Ishikawa (cell line): ENCODE data around the gene KRT222.

ENCODE experiments used
- CEBPB ChIP-seq: IDR thresholded peaks from 2 replicates; pipeline ENCODE4 v1.6.1; 2012
- CREB1 ChIP-seq: IDR thresholded peaks from 2 replicates; pipeline ENCODE4 v1.6.1; 2012; ENCODE audit warnings: low read depth
- EGR1 ChIP-seq: IDR thresholded peaks from 2 replicates; pipeline ENCODE4 v1.6.1; 2012
- EP300 ChIP-seq: IDR thresholded peaks from 2 replicates; pipeline ENCODE4 v1.6.1; 2012; ENCODE audit warnings: borderline replicate concordance
- FOXM1 ChIP-seq: IDR thresholded peaks from 2 replicates; pipeline ENCODE4 v1.6.1; 2012; ENCODE audit warnings: low read depth, borderline replicate concordance
- MAX ChIP-seq: IDR thresholded peaks from 2 replicates; pipeline ENCODE4 v1.6.1; 2012
- NFIC ChIP-seq: IDR thresholded peaks from 2 replicates; pipeline ENCODE4 v1.6.1; 2012
- RAD21 ChIP-seq: IDR thresholded peaks from 2 replicates; pipeline ENCODE4 v1.6.1; 2012; ENCODE audit warnings: low read depth
- TAF1 ChIP-seq: IDR thresholded peaks from 2 replicates; pipeline ENCODE4 v1.6.1; 2012; ENCODE audit warnings: low read depth, mild to moderate bottlenecking
- TCF12 ChIP-seq: IDR thresholded peaks from 2 replicates; pipeline ENCODE4 v1.6.1; 2012; ENCODE audit warnings: low read depth
- TEAD4 ChIP-seq: IDR thresholded peaks from 2 replicates; pipeline ENCODE4 v1.6.1; 2012
- YY1 ChIP-seq: IDR thresholded peaks from 2 replicates; pipeline ENCODE4 v1.6.1; 2012; ENCODE audit warnings: low read depth
- ZBTB7A ChIP-seq: IDR thresholded peaks from 2 replicates; pipeline ENCODE4 v1.6.1; 2012; ENCODE audit warnings: low read depth
- TF ChIP-seq, protein P1 (sequence below): IDR thresholded peaks from 2 replicates; pipeline ENCODE4 v1.6.1; 2012; ENCODE audit warnings: low read depth, mild to moderate bottlenecking
- TF ChIP-seq, protein P2 (sequence below): IDR thresholded peaks from 2 replicates; pipeline ENCODE4 v1.6.1; 2012

Gene KRT222

GRCh38 chr17:40613467-40614154 lies 51.4 kb downstream of the KRT222 start:
- TF ChIP-seq CREB1 = no peak
- TF ChIP-seq RAD21 = no peak
- TF ChIP-seq EGR1 = no peak
- TF ChIP-seq, protein P1, sequence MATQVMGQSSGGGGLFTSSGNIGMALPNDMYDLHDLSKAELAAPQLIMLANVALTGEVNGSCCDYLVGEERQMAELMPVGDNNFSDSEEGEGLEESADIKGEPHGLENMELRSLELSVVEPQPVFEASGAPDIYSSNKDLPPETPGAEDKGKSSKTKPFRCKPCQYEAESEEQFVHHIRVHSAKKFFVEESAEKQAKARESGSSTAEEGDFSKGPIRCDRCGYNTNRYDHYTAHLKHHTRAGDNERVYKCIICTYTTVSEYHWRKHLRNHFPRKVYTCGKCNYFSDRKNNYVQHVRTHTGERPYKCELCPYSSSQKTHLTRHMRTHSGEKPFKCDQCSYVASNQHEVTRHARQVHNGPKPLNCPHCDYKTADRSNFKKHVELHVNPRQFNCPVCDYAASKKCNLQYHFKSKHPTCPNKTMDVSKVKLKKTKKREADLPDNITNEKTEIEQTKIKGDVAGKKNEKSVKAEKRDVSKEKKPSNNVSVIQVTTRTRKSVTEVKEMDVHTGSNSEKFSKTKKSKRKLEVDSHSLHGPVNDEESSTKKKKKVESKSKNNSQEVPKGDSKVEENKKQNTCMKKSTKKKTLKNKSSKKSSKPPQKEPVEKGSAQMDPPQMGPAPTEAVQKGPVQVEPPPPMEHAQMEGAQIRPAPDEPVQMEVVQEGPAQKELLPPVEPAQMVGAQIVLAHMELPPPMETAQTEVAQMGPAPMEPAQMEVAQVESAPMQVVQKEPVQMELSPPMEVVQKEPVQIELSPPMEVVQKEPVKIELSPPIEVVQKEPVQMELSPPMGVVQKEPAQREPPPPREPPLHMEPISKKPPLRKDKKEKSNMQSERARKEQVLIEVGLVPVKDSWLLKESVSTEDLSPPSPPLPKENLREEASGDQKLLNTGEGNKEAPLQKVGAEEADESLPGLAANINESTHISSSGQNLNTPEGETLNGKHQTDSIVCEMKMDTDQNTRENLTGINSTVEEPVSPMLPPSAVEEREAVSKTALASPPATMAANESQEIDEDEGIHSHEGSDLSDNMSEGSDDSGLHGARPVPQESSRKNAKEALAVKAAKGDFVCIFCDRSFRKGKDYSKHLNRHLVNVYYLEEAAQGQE = no peak
- no peak for TF ChIP-seq YY1
- no peak for TF ChIP-seq NFIC
- no peak for TF ChIP-seq ZBTB7A
- no peak for TF ChIP-seq MAX

GRCh38 chr17:40612599-40613244 lies 52.3 kb downstream of the KRT222 start:
- TF ChIP-seq CREB1 (no peak), ZBTB7A (no peak), CEBPB (no peak), EP300 (no peak), TCF12 (no peak), MAX (no peak), NFIC (no peak)
- TF ChIP-seq, protein P1 = no peak
- TF ChIP-seq, protein P2, sequence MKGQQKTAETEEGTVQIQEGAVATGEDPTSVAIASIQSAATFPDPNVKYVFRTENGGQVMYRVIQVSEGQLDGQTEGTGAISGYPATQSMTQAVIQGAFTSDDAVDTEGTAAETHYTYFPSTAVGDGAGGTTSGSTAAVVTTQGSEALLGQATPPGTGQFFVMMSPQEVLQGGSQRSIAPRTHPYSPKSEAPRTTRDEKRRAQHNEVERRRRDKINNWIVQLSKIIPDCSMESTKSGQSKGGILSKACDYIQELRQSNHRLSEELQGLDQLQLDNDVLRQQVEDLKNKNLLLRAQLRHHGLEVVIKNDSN = no peak

GRCh38 chr17:40611840-40612474 lies 53.0 kb downstream of the KRT222 start:
- TF ChIP-seq TEAD4 (no peak), TCF12 (no peak), FOXM1 (no peak), EGR1 (no peak), RAD21 (no peak), TAF1 (no peak), EP300 (no peak), NFIC (no peak), YY1 (no peak), CEBPB (no peak), CREB1 (no peak), ZBTB7A (no peak), MAX (no peak)
- TF ChIP-seq, protein P2 = no peak
- TF ChIP-seq, protein P1 = no peak

DNA sequence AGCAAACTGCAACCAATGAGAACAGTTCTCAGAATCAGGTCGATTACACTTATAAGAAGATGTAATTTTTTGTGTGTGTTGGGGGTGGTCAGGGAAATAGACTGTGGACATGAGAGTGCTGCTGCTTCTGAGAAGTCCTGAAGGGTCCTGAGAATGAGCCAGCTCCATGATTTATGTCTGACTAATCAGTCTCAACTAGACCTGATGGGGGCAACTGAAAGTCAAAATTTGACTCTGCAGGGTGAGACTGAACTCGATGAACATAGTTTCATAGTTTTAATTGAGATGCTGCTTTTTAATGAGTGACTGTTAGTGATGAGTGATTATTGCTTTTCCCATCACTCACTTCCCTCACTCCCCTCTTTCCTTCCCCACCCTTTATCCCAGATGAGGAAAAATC lies 54.6 kb downstream of the KRT222 start:
- TF ChIP-seq EP300 (no peak), CREB1 (no peak), RAD21 (no peak), ZBTB7A (no peak), MAX (no peak)
